ENCODE data around the gene PRIM2. TPM values are rescaled to one million over a fixed set of nuclear protein-coding genes. Genes with fewer than 3 reads are reported as not detected.
"Not testable (repeated sequence)": the region's sequence is repeated elsewhere in the genome, so short reads cannot be mapped to it uniquely, and the experiment has no call there.

PRIM2 gene
- total RNA-seq, 2 donors from 2014 or later: 42.7 to 49.1 TPM

- H3K27ac Mint-ChIP-seq; H3K9me3 Mint-ChIP-seq; H3K4me3 Mint-ChIP-seq; ATAC-seq (replicated peaks); H3K4me1 Mint-ChIP-seq; H3K36me3 Mint-ChIP-seq (ENCODE audit: low read depth): not testable (repeated sequence)
- peaks cover 17% of the 10 kb centered on the region for H3K27me3 Mint-ChIP-seq
These were observed 354.7 kb downstream of the PRIM2 start for GRCh38 chr6:57671937-57672627.

GRCh38 chr6:57673281-57673680, 355.9 kb downstream of the PRIM2 start:
- H3K4me3 Mint-ChIP-seq; ATAC-seq (replicated peaks); H3K4me1 Mint-ChIP-seq: not testable (repeated sequence)

GRCh38 chr6:57675386-57675785, 358.0 kb downstream of the PRIM2 start:
- ATAC-seq (replicated peaks); H3K27ac Mint-ChIP-seq; H3K4me1 Mint-ChIP-seq: not testable (repeated sequence)

More at GRCh38 chr6:57673281-57673680, 355.9 kb downstream of the PRIM2 start:
- peaks cover 19% of the 10 kb centered on the region for H3K27me3 Mint-ChIP-seq
- not testable (repeated sequence) for H3K27ac Mint-ChIP-seq; H3K36me3 Mint-ChIP-seq (ENCODE audit: low read depth); H3K9me3 Mint-ChIP-seq

GRCh38 chr6:57696382-57696781, 379.0 kb downstream of the PRIM2 start:
- not testable (repeated sequence) for ATAC-seq (replicated peaks); H3K27ac Mint-ChIP-seq; H3K4me1 Mint-ChIP-seq; H3K36me3 Mint-ChIP-seq (ENCODE audit: low read depth); H3K27me3 Mint-ChIP-seq; H3K9me3 Mint-ChIP-seq; H3K4me3 Mint-ChIP-seq

More at GRCh38 chr6:57675386-57675785, 358.0 kb downstream of the PRIM2 start:
- H3K4me3 Mint-ChIP-seq; H3K9me3 Mint-ChIP-seq; H3K36me3 Mint-ChIP-seq (ENCODE audit: low read depth): not testable (repeated sequence)
- peaks cover 22% of the 10 kb centered on the region for H3K27me3 Mint-ChIP-seq

Other genes with a start within 250 kb of the PRIM2 start
- gene ZNF451, start 227.4 kb upstream of the PRIM2 start, total RNA-seq: 10 to 100 TPM; 58.8 to 65.7 TPM
- 1 to 10 TPM; 5.6 to 9.5 TPM for gene BAG2, start 145.3 kb upstream of the PRIM2 start, total RNA-seq
- gene RAB23, start 95.3 kb upstream of the PRIM2 start, total RNA-seq: 1 to 10 TPM; 2.6 to 4.1 TPM